OCI-LY1 (cell line): ENCODE measurements around the gene FBXW9.

Experiments
- H2AFZ ChIP-seq: fragments of 200-600 bp; sonication (generic), shearing (Covaris generic); 2 replicates; pipeline ENCODE4 v1.6.0; 2014; ENCODE audit warnings: antibody characterized with exemption, mild to moderate bottlenecking, low read length
- H3F3A ChIP-seq: fragments of 200-600 bp; sonication (generic), shearing (Covaris generic); 2 replicates; pipeline ENCODE4 v1.6.0; 2014; ENCODE audit warnings: mild to moderate bottlenecking, antibody characterized with exemption, low read length, moderate library complexity; ENCODE audit not compliant: insufficient read depth
- H3K27ac ChIP-seq: fragments of 200-600 bp; sonication (generic); 2 replicates; pipeline ENCODE4 v1.5.1; 2014; ENCODE audit warnings: low read length, mixed run types, mild to moderate bottlenecking, low read depth; ENCODE audit not compliant: poor library complexity, severe bottlenecking
- H3K27me3 ChIP-seq: fragments of 200-600 bp; sonication (generic); 2 replicates; pipeline ENCODE4 v1.6.0; 2014; ENCODE audit warnings: antibody characterized with exemption, mild to moderate bottlenecking, low read length, moderate library complexity; ENCODE audit not compliant: insufficient read depth
- H3K36me3 ChIP-seq: fragments of 200-600 bp; sonication (generic); 2 replicates; pipeline ENCODE4 v1.6.1; 2014; ENCODE audit warnings: mild to moderate bottlenecking, antibody characterized with exemption, low read length, moderate library complexity, mixed read lengths; ENCODE audit not compliant: insufficient read depth
- H3K4me1 ChIP-seq: fragments of 200-600 bp; sonication (generic); 2 replicates; pipeline ENCODE4 v1.5.1; 2014; ENCODE audit warnings: mild to moderate bottlenecking, low read length, moderate library complexity; ENCODE audit not compliant: insufficient read depth, severe bottlenecking
- H3K4me2 ChIP-seq: fragments of 200-600 bp; sonication (generic), shearing (Covaris generic); 2 replicates; pipeline ENCODE4 v1.6.1; 2014; ENCODE audit warnings: low read length
- H3K4me3 ChIP-seq: fragments of 200-600 bp; sonication (generic); 2 replicates; pipeline ENCODE4 v1.5.1; 2014; ENCODE audit warnings: low read length, low read depth, mild to moderate bottlenecking, mixed read lengths; ENCODE audit not compliant: poor library complexity, severe bottlenecking
- H3K79me2 ChIP-seq: fragments of 200-600 bp; shearing (Covaris generic); 2 replicates; pipeline ENCODE4 v1.6.1; 2016; ENCODE audit warnings: mixed run types, low read length, mixed read lengths; ENCODE audit not compliant: insufficient read depth
- H3K9ac ChIP-seq: fragments of 200-600 bp; sonication (generic), shearing (Covaris generic); 2 replicates; pipeline ENCODE4 v1.6.1; 2014; ENCODE audit warnings: mild to moderate bottlenecking, low read length, mixed read lengths
- H3K9me2 ChIP-seq: fragments of 200-600 bp; sonication (generic), shearing (Covaris generic); 2 replicates; pipeline ENCODE4 v1.6.1; 2014; ENCODE audit warnings: low read depth, mild to moderate bottlenecking, low read length, mixed read lengths
- H3K9me3 ChIP-seq: fragments of 200-600 bp; shearing (Covaris generic); 2 replicates; pipeline ENCODE4 v1.6.1; 2014; ENCODE audit warnings: low read length, mixed read lengths
- H4K20me1 ChIP-seq: fragments of 200-600 bp; sonication (generic), shearing (Covaris generic); 2 replicates; pipeline ENCODE4 v1.6.0; 2016; ENCODE audit warnings: mild to moderate bottlenecking, low read length; ENCODE audit not compliant: insufficient read depth
- CTCF ChIP-seq: fragments of 200-600 bp; sonication (generic), shearing (Covaris generic); IDR thresholded peaks from 2 replicates; pipeline ENCODE4 v1.5.1; 2017; ENCODE audit warnings: mild to moderate bottlenecking, antibody characterized with exemption, low read length, moderate library complexity, mixed read lengths
- EZH2 ChIP-seq: fragments of 200-600 bp; sonication (generic), shearing (Covaris generic); IDR thresholded peaks from 2 replicates; pipeline ENCODE4 v1.8.0; 2017; ENCODE audit warnings: borderline replicate concordance, mixed run types, mild to moderate bottlenecking, antibody characterized with exemption, low read length, moderate library complexity, mixed read lengths

FBXW9 gene

GRCh38 chr19:12723641-12724426 is 27.4 kb upstream of the FBXW9 start, which contains the start of gene TNPO2:
TSS of gene TNPO2 (minus strand) at chr19:12723932. CDS start at chr19:12720977, 2,955 bp downstream.
- no peaks in the 10 kb centered on the region for H3K9me2 ChIP-seq
- H3K9me3 ChIP-seq = no peaks in the 10 kb centered on the region
- H3F3A ChIP-seq = peaks cover 7% of the 10 kb centered on the region
- H3K27ac ChIP-seq = peak within 1 kb of the TSS; percentile 78
- peaks cover 46% of the 10 kb centered on the region for H3K79me2 ChIP-seq
- peak within 1 kb of the TSS; percentile 90 for H3K9ac ChIP-seq
- H4K20me1 ChIP-seq = no peaks in the 10 kb centered on the region
- no peaks in the 10 kb centered on the region for H3K27me3 ChIP-seq
- H3K4me1 ChIP-seq = peaks cover 33% of the 10 kb centered on the region
- H2AFZ ChIP-seq = no peak within 1 kb of the TSS; the same call in 1 of the 2 replicates
- H3K4me3 ChIP-seq = peak within 1 kb of the TSS; percentile 73
- peaks cover 32% of the 10 kb centered on the region for H3K36me3 ChIP-seq
- TF ChIP-seq CTCF = no peak
- no peak for TF ChIP-seq EZH2
- peak within 1 kb of the TSS; percentile 90 for H3K4me2 ChIP-seq

GRCh38 chr19:12723381-12723640 is 26.9 kb upstream of the FBXW9 start:
- H2AFZ ChIP-seq = no peak overlapping the region
- no peaks in the 10 kb centered on the region for H3K9me2 ChIP-seq
- H3K27me3 ChIP-seq = no peaks in the 10 kb centered on the region
- H3K9ac ChIP-seq = peak overlapping the region; percentile 90
- H3K4me1 ChIP-seq = peaks cover 33% of the 10 kb centered on the region
- H3K9me3 ChIP-seq = no peaks in the 10 kb centered on the region
- peak overlapping the region; percentile 73 for H3K4me3 ChIP-seq
- no peaks in the 10 kb centered on the region for H4K20me1 ChIP-seq
- peaks cover 32% of the 10 kb centered on the region for H3K36me3 ChIP-seq
- peaks cover 7% of the 10 kb centered on the region for H3F3A ChIP-seq
- peaks cover 51% of the 10 kb centered on the region for H3K79me2 ChIP-seq
- peak overlapping the region; percentile 90 for H3K4me2 ChIP-seq
- peak overlapping the region; percentile 78 for H3K27ac ChIP-seq
- no peak for TF ChIP-seq CTCF
- no peak for TF ChIP-seq EZH2

- Histone ChIP-seq H2AFZ (no peak overlapping the region), H3K9me3 (no peaks in the 10 kb centered on the region), H4K20me1 (no peaks in the 10 kb centered on the region), H3K4me3 (peak overlapping the region; percentile 73), H3K36me3 (peaks cover 32% of the 10 kb centered on the region), H3K4me2 (peak overlapping the region; percentile 90), H3F3A (peaks cover 7% of the 10 kb centered on the region), H3K9me2 (no peaks in the 10 kb centered on the region), H3K27me3 (no peaks in the 10 kb centered on the region), H3K9ac (peak overlapping the region; percentile 90), H3K27ac (peak overlapping the region; percentile 78), H3K79me2 (peaks cover 51% of the 10 kb centered on the region), H3K4me1 (peaks cover 33% of the 10 kb centered on the region)
- TF ChIP-seq CTCF = no peak
- no peak for TF ChIP-seq EZH2
These were observed 26.3 kb upstream of the FBXW9 start for GRCh38 chr19:12722566-12723380.
